AG09309 (cell line): ENCODE measurements around the gene CNPY2.

Experiments
- DNase-seq: peaks from one replicate; pipeline ENCODE4 v3.0.0-alpha.2; 2010; ENCODE audit warnings: low read depth
- H3K4me3 ChIP-seq: 2 replicates; pipeline ENCODE4 v1.5.1; 2011; ENCODE audit warnings: mild to moderate bottlenecking, low read depth, low read length, moderate library complexity; ENCODE audit not compliant: control insufficient read depth
- CTCF ChIP-seq: IDR thresholded peaks from 2 replicates; pipeline ENCODE4 v1.5.1; 2011; ENCODE audit warnings: mild to moderate bottlenecking, low read depth, low read length, inconsistent platforms; ENCODE audit not compliant: insufficient read depth, control insufficient read depth; ENCODE audit errors: missing control alignments

Gene CNPY2

GRCh38 chr12:56304872-56305590, 10.8 kb downstream of the CNPY2 start:
- no peak overlapping the region for H3K4me3 ChIP-seq
- no peak for TF ChIP-seq CTCF
- no peak for DNase-seq

- no peak overlapping the region for H3K4me3 ChIP-seq
- DNase-seq, result no peak
- TF ChIP-seq CTCF, result no peak
Measured at GRCh38 chr12:56304276-56304675, 11.5 kb downstream of the CNPY2 start.

GRCh38 chr12:56300644-56301464, 14.9 kb downstream of the CNPY2 start:
- DNase-seq, result no peak
- peak overlapping the region; percentile 93 for H3K4me3 ChIP-seq
- TF ChIP-seq CTCF, result no peak

- peak; percentile 87 for DNase-seq
- TF ChIP-seq CTCF, result no peak
- H3K4me3 ChIP-seq, result peak within 1 kb of the TSS; percentile 93
Measured at GRCh38 chr12:56299853-56300643, 15.7 kb downstream of the CNPY2 start, which contains the start of gene CS. CS (minus strand) TSS chr12:56300330; CDS start chr12:56300201, 129 bp downstream.

GRCh38 chr12:56299308-56299852, 16.4 kb downstream of the CNPY2 start:
- DNase-seq, result no peak
- TF ChIP-seq CTCF, result no peak
- peak overlapping the region; percentile 93 for H3K4me3 ChIP-seq

DNA sequence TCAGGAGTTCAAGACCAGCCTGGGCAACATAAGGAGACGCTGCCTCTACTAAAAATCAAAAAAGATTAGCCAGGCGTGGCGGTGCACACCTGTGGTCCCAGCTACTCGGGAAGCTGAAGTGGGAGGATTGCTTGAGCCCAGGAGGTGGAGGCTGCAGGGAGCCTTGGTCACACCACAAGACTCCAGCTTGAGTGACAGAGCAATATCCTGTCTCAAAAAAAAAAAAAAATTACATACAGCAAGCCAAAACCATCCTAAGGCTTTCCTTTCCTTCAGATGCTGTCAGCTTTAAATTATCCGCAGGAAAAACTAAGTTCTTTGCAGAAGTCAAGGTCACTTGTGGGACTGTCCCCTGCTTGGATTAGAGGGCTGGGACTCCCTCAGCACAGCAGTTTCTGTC, 17.0 kb downstream of the CNPY2 start:
- no peak for DNase-seq
- TF ChIP-seq CTCF, result no peak
- peak overlapping the region; percentile 93 for H3K4me3 ChIP-seq
